Hematopoietic multipotent progenitor cell treated with erythropoietin and hydrocortisone succinate and interleukin-3 and kit ligand, for 6 days (in vitro differentiated cells): ENCODE results near the gene TLL2.

ENCODE experiments used
- DNase-seq: peaks from one replicate; pipeline ENCODE4 v3.0.0-alpha.2; 2015

The TLL2 gene

DNA sequence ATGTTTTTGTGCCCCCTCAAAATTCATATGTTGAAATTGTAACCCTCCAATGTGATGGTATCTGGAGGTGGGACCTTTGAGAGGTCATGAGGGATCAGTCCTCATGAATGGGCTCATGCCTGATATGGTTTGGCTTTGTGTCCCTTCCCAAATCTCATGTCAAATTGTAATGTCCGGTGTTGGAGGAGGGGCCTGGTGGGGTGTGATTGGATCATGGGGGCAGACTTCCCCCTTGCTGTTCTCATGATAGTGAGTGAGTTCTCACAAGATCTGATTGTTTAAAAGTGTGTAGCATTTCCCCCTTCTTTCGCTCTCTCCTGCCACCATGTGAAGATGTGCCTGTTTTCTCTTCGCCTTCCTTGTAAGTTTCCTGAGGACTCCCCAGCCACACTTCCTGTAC lies 53.4 kb downstream of the TLL2 start:
- no peak for DNase-seq

DNA sequence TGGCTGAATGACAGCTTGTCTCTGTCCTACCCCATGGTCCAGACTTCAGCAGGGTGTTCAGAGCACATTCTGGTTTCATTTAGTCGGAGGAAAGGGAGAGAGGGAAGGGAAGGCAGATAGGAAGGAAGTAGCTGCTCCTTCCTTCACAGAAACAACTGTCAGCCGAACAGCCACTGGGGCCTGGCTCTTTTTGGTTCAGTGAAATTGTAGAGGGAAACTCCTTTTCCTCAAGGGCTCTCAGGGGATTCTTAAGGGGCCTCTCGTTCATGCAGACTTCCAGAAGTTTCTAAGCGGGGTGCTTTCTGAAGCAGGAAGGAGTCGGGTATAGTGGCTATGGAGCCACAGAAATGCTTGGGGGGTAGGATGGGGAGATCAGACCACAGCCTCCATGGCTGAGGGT lies 56.4 kb downstream of the TLL2 start:
- no peak for DNase-seq

DNA sequence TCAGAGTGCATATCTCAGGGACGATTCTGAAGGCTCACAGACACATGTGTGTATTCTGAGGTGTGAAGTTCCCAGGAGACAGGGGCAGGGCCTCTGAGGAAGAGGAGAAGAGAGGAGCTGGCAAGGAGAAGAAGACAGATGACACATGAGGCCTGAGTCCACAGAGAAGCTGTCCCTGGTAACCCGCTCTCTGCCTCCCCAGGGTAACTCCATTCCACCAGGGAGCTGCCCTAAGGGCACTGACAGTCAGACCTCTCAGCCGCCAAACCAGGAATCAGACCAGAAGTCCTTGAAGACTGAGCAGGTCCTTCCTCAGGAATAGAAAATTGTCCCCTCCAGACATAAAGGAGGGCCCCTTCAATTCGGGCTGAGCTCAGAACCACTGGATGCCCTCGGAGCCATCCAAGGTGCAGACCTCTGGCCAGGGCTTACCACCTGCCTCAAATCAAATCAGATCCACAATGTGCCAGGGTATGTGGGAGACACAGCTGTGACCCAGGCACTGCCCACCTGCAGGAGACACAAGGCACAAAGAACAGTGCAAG lies 57.4 kb downstream of the TLL2 start:
- DNase-seq, result no peak

DNA sequence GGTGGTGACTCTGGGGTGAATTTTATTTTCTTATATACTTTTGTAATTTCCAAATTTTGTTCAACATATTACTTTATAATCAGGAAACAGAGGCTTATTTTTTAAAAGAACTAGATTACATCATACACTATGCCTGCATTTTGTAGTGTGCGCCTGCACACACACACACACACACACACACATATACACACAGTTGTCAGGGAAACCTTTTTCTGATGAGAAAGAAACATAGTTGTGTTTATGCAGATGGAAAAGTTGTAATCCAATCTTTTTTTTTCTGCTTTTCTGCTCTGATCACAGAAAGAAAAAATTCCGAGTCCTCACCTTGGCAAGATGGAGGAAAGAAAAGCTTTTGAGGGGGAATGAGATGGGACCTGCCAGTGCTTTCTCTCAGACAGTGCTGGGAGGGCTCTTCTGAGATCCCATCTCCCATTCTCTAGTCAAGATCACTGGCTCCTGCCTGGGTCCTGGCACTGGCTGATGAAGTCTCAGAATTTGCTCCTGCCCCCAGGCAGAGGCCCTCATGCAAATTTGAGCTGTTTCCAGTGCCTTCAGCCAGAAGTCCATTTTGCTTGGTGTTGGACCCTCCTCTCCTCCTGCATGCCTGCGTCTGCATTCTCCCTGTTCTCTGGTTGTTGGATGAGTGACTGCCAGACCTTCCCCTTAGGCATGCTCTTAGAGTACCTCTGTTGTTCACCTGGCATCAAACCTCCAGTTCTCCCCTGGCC lies 59.7 kb downstream of the TLL2 start:
- no peak for DNase-seq

DNA sequence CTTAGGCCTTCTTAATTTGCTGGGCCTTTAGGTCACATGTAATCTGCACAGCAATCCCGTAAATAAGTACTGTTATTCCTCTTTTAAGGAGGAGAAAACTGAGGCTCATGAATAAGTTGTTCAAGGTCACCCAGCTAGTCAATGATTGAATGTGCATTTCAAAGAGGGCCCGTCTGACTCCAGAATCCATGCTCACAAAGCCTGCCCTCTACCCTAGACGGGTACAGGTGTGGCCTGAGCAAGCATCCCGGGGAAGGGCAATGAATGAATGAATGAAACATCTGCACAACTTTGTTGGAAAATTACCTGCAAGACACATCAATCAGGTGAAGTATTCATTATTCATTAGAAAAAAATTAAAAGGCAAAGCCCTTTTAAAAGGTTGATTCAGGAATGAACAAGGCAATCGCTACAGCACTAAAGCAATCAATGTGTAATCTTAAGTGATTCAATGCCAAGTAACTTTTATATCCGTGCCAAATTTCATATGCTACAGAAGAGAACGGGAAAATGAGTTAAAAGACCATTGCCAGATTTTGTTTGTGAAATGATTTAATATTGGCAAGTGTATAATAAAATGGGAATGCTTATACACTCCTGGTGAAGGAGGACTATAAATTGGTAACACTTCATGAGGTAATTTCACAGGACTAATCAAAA lies 61.1 kb downstream of the TLL2 start:
- no peak for DNase-seq

DNA sequence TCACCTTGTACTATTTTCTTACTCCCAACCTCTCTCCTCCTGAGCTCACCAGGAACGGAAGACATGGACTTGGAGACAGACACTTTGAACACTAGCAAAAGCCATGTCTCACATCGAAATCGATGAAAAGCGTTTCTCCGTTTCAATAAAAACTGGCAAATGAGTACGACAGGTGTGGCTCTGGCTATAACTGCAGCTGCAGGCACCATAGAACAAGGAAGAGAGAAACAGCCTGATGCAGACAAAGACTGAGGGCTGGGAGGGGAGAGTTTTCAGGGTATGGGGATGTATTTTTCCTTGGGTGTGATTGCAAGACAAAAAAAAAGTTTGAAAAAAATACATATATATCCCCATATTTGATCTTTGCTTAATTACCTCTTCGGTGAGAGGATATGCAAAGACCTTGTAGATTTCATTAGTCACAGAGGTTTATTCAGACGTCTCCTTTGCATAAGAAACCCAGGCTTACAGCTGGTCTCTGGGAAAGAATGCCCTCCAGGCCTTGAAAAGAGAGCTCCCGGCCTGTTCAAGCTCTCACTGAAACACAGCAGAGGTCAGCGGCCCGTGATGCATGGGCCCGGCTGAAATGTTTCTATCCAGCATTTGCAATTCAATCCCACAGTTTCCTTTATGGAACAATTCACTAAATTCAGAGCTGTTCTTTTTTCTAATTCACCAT lies 63.1 kb downstream of the TLL2 start:
- DNase-seq, result no peak

DNA sequence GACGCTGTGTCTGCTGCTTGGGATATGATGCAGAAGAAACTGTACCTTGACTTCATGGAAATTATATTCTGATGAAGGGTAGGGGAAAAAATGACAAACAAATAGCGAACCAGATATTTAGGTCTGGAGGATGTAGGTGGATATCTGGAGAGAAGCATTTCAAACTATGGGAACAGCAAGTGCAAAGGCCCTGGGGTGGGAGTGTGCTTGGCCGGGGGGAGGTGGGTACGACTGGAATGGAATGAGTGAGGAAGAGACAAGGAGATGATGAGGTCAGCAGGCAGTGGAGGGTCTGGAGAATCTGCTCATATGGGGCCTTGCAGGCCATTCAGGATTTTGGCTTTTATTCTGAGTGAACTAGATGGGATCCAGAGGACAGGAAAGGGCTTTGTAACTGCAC lies 65.2 kb downstream of the TLL2 start:
- DNase-seq, result no peak

DNA sequence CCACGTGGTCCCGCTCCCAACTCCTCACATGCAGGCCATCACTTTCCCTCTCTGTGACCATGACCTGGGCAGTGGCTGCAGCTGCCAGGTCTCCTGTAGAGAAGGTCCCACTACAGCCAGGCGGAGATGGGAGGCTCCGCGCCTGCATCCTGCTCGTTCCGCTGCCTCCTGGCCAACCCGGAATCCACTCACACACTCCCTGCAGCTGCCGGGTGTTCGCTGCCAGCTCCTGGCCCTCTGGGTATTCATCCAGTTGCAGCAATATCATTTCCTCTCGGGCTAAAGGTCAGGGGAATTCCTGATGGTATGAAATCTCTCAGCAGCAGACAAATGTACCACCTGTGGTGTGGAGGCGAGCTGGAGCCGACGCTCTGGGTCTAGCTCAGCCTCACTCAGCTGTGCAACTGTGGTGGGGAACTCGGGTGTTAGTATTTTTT lies 65.7 kb downstream of the TLL2 start:
- DNase-seq, result no peak

DNA sequence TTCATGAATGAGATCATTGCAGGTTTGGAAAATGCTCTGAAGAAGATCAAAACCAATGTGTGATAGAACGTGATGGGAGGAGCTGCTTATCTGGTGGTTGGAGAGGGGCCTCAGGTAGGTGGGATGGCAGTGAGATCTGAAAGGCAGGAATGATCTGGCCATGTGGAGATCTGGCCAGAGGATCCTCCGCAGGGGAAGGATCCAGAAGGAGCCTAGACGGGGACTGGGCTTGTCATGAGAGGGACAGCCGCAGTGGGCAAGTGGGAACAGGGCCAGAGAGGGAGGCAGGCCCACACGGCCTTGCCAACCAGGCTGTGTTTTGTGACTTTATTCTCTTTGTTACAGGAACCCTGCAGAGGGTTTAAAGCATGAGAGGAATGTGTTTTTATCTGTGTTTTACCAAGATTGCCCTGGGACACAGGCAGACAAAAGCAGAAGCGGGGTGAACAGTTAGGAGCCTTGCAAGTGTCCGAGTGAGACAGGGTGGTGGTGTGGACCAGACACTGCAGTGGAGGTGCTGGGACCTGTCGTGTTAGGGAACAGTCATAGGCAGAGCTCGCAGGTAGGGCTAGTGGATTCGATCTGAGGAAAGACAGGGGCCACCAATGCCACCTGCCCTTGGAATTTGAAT lies 66.6 kb downstream of the TLL2 start:
- no peak for DNase-seq

DNA sequence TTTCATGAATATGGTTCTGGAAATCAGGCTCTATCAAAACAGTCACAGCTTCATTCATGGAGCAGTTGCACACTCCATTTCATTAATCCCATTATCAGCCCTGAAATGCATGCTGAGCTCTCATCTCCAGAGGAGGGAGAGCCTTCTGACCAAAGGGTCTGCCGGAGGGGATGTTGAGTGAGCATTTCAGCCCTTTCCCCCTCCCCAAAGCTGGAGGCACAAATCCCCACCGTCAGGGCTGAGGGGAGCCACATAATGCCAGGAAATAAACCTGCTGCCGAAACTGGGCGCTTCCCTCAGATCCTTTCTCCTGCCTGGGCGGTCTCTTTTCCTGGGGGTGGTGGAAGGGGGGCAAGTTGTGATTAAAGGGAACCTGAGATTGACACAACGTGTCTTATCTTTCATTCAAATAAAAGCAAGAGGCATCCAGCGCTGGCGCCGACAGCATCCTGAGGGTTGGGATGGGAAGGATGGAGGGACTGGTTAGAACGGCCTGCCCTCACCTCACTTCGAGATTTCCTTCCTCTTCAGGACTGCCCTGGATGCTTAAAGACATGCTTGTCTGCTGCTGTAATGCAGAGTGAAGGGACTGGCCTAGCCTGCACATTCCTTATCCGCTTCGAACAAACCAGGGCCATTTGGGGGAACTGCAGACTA lies 71.6 kb downstream of the TLL2 start:
- no peak for DNase-seq

DNA sequence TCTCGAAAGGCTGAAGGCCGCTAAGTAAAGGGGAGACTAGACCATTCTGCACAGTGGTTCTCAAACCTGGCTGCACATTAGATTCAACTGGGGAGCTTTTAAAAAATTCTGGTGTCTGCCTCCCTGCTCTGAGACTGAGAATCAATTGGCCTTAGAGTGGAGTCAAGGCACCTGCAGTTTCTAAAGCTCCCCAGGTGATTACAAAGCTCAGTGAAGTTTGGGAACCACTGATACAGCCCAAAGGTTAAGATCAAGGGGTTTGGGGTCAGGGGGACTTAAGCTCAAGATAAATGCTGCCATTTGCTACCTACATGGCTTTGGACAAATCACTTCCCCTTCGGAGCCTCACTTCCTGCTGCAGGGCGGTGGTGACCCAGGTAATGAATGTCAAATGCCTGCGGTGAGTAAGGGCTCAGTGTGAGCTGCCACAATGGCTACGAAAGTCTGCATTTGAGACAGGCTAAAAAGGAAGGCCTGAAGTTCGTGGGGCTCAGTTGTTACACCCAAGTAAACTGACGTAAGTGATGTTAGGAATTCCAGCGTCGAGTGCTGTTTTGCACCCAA lies 72.3 kb downstream of the TLL2 start:
- DNase-seq, result no peak

DNA sequence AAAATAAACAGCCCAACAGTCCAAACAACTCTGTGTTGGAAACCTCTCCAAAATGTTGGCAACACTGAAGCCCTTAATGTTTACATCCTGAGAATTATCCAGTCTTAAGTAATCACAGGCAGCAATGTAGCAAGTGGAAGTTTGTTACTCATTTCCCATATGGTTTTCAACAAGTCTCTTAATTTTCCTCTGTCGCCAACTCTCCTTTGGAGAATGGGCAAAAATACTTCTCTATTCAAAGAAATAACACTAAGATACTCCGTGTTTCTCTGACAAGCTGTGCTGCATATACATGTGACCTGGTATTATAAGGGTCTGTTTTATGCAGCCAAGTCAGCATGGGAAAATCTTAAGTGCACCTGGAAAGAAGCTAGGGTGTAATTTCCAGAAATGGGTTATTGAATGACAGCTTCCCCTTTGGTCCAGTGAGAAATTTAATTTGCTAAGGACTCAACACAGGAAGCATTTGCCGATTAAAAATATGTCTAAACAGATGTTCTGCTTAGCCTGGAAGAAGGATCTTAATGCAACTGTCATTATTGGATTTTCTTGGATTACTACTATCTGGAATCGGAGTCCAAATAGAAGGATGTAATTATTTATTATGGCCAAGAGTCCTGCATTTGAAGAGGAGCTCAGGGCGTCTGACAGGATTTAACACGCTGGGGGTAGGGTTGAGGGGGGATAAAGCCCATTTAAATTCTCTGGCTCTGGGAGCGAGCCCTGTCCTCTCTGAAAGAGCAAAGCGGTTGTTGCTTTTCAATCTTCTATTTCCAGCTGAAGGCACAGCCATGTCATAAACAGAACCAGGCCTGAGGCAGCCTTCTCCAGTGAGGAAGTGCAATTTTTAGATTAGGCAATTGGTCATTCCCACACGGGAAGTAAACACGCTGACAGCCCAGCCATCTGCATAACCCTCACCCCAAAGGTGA lies 73.1 kb downstream of the TLL2 start:
- DNase-seq, result no peak

DNA sequence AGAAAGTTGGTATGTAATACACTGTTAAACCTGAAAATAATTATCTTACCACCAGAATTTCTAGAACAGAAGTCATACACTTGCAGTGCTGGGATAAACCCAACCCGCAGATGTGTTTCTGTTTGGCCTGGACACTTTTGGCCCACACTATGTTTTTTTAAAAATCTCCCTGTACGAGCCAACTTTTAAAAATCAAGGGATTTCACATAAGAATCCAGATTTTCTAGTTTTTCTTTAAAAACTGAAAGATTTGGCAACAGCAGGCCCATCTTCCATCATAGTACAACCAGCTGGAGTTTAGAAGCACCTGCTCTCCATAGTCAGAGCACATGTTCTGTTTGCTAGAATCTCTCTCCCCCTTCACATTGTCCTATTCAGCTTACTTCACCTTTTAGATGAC lies 74.0 kb downstream of the TLL2 start:
- DNase-seq, result no peak

DNA sequence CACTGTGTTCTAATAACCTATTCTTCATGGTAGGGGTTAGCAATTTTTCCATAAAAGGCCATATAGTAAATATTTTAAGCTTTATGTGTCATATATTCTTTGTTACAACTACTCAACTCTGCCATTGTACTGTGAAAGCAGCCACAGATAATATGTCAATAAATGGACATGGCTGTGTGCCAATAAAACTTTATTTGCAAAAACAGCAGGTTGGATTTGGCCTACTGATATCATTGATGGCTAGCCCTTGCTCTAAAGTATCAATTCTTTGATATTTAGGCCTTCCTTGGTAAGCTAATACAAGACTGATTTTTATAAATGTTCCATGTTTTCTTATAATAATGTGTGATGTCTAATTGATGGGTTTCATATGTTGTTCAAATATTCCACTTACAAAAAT lies 77.7 kb downstream of the TLL2 start:
- no peak for DNase-seq

DNA sequence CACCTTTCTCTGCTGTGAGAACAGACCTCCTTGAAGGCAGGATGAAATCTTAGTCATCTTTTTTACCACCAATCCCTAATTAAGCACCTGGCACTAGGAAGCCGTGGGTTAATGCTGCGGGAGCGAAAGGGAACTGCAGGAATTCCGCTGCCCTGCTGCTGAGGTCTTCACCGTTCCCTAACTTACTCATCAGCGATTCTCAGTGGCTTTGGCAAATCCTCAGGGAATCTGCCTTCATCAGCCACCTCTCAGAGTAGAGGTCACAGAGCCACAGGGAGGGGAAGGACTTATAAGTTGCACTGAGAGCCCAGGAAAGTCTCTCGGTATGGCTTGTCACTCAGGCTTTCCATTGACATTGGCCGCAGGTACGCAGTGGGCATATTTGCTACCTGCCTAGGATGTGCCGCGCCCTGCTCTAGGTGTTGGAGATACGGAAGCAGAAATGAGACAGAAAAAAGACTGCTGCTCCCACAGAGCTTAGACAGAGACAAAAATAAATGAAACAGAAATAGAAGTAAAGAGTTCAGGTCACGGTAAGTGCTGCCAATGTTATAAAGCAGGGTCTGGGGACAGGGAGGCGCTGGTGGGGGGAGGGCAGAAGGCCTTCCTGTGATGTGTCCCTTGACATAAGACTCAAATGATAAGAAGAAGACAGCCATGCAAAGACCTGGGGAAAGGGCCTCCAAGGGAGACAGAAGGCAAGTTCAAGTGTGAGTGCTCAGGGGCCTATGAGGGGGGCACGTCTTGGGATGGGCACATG lies 82.3 kb downstream of the TLL2 start:
- DNase-seq, result no peak

DNA sequence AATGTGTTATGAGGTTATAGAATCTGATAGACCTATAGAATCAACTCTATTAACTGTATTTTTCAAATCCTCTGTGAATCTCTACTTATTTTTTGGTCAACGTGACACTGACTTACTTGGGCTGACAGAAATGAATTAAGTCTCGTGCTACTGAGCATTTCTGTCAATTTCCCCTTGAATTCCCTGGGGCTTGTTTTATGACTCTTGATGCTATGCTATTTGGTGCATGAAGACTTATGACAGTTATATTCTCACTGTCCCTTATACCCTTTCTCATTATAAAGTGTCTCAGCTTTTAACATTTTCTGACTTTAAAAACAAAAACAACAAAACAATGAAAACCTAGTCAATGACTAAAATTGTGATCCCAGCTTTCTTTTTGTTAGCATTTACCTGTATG lies 86.4 kb downstream of the TLL2 start:
- DNase-seq, result no peak

DNA sequence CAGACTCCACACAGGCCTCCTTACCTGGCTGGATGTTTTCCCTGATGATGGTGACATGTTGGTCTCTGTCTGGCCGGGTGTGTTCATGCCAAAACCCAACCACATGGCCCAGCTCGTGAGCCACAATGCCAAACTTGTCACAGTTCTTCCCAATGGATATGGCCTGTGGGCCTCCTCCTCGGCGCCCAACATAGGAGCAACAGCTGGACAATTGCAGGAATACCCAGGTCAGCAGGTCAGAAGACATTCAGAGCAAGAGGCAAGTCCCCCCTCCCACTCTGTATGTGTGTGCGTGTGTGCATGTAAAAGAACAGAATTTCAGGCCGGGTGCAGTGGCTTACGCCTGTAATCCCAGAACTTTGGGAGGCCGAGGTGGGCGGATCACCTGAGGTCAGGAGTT lies 91.2 kb downstream of the TLL2 start:
- DNase-seq, result no peak

DNA sequence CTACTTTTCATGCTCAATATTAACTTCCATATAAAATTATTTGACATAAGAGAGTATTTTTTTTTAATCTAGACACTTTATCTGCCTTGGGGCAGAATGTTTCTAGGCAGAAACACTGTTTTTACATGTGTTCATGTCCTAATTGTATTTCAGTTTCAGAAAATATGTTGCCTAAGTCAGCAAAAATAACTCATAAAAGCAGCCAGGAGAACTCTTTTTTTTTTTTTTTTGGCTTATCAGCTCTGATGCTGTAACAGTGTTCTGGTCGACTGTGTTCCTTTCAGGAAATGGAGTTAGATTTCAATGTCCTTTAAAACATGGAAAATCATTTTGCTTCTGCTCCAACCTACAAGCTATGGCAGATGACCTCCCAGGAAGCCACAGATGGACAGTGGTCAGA lies 91.7 kb downstream of the TLL2 start:
- no peak for DNase-seq

DNA sequence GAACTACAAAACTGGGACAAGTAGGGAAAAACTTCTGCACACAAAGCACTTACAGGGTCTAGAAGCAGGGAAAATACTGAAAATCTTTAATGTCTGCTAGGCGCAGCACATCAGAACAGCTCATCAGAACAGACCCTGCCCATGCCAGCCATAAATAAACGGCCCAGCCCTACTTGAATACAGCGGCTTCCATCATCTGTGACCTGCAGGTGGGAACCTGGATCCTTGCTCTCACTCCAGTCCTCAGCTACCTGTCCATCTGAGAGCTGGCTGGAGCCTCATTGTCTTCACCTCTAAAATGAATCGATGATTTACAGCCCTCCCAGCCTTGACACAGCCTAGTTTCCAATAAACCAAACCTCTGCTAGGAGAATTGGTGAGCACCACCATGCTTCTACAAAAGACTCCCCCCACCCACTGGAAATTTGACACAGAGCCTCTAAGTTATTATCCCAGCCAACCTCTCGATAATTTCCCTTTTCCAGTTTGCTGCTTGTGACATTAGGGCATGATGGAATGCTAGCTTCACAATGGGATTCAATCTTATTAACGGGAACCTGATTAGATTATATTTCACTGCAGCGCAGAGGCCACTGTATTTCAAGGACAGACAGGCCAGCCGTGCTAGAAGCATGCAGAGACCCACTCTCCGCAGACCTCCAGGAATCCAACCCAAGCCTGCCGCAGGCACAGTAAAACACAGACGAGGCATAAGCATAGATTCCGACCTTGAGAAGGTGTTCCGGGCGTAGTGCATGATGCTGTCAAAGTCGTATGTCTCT lies 93.3 kb downstream of the TLL2 start:
- no peak for DNase-seq

DNA sequence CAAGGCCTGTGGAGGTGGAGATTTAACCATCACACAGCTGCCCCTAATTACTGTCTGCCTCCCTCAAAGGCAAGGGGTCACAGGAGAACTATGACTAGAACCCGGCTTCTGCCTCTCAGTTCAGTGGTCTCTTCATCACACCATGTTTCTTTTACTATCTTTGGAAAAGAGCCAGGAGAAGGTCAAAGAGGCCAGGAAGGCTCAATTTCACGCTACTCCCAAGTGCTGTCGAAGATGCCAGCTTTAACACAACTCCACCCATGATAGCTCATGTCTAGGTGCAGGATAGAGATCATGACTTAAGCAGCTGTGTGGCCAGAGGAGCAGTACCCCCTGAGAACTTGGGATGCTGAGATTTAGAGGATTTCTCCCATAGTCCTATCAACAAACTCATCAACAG lies 94.4 kb downstream of the TLL2 start:
- DNase-seq, result no peak
